AG10803 (cell line): ENCODE results near the gene ADD3.

ENCODE experiments used
- DNase-seq: peaks from one replicate; pipeline ENCODE4 v3.0.0; 2010; ENCODE audit warnings: low read depth
- H3K4me3 ChIP-seq: 2 replicates; pipeline ENCODE4 v1.5.1; 2011; ENCODE audit warnings: mild to moderate bottlenecking, low read length, control low read depth
- CTCF ChIP-seq: conservative IDR thresholded peaks from 2 replicates; pipeline ENCODE4 v1.5.1; 2011; ENCODE audit warnings: mild to moderate bottlenecking, low read length, control low read depth, inconsistent platforms

The ADD3 gene

DNA sequence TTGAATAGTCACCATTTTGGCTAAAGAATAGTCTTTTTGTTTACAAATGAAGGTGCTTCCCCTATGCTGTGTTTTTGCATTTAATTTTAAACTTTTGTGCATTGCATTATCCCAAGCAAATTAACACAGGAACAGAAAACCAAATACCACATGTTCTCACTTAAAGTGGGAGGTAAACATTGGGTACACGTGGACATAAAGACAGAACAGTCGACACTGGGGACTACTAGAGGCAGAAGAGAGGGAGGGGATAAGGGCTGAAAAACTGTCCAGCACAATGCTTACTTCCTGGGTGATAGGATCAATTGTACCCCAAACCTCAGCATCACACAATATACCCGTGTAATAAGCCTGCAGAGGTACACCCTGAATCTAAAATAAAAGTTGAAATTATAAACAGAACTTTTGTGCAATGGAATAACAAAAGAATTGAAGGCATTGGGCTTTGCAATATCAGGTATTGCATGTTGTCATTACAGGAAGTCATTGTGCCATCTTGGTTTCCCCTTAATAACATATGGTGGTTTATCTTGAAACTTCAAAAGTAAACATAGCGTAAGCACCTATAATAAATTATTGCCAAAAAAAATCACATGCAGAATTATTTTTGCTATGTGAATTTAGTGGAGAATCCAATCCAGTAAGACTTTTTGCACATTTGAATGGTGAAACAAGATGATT is 16.1 kb downstream of the ADD3 start:
- no peak for DNase-seq
- no peak for TF ChIP-seq CTCF
- no peak overlapping the region for H3K4me3 ChIP-seq

GRCh38 chr10:110029450-110029849 is 21.7 kb downstream of the ADD3 start:
- no peak overlapping the region for H3K4me3 ChIP-seq
- TF ChIP-seq CTCF = no peak
- DNase-seq = peak; percentile 78

DNA sequence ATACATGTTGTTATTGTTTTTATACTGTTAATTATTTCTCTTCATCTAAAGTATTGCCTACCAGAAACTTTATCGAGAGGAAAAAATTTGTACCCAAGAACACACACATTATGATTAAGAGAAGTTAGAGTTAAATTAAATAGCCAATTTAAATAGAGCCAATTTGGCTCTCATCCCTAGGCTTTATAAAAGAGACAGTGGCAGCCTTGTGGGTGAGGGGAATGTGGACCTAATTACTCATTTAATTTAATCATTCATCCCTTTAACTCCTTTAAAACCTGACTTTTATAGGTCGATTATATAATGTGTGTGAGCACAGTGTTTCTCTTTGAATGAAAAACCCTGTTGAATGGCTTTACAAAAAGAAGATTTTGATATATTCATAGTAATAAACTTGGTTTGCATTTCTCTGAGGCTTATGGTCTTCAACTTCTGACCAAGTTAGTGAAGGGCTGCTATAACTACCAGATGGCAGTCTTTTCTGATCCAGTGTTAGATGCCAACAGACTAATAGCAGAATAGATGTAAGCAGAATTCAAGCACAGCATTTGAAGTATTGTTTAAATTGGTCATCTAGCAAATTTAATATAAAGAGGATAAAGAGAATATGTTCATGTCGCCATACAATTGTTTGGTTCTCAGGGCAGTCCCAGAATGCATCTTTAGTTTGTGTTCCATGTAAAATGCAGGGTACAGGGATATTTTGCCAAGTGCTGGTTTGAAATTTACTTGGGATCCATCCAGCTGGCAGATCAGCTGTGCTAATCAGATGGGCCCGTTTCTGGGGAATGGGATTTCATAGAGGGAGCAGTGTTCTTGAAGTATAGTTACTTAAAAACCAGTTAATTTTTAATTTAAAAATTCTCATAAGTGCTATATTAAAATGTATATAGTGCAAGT is 25.3 kb downstream of the ADD3 start:
- no peak overlapping the region for H3K4me3 ChIP-seq
- TF ChIP-seq CTCF = no peak
- DNase-seq = no peak

- H3K4me3 ChIP-seq = no peak overlapping the region
- TF ChIP-seq CTCF = no peak
- DNase-seq = no peak
These were observed 26.0 kb downstream of the ADD3 start for GRCh38 chr10:110033701-110034235.

GRCh38 chr10:110034596-110034995 is 26.8 kb downstream of the ADD3 start:
- DNase-seq = no peak
- no peak for TF ChIP-seq CTCF
- no peak overlapping the region for H3K4me3 ChIP-seq

DNA sequence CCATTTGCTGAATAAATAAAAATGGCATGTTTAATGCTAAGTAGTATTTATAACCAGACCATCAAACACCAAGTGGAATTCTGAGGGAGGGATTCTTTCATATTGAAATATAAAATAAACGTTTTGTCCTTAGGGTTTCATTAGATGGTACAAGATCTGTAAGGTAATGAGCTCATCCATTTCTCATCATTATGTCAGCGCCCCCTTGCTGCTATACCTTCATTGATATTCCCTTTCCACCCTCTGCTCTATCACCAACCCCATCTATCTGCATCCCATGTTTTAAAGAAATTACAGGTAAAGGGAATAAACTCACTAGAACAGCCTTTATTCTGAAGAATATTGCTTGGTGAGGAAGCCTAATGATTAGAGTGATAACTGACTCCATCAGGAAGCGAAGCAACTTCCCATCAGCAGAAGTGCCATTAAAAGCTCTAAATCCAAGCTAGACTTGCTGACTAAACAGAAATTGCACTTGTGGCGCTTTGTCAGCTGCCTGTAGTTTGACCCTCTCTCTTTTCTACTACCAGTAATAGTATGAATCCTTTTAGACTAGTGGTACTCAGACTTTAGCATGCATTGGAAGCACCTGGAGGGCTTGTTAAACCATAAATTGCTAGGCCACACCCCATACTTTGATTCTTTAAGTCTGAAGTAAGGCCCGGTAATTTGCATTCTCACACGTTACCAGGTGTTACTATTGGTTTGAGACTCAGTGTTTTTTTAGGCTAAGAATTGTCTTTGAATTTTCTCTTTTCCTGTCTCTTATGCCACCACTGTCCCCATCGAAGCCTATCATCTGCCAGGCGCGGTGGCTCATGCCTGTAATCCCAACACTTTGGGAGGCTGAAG is 27.5 kb downstream of the ADD3 start:
- no peak for DNase-seq
- no peak overlapping the region for H3K4me3 ChIP-seq
- TF ChIP-seq CTCF = no peak
